Skin epidermis (tissue), 12 donors: Measurements from ENCODE around the gene KRT33A.
A peak's percentile ranks its signal among the peaks of the same experiment; 100 is the strongest.
"Not testable (repeated sequence)": the region's sequence is repeated elsewhere in the genome, so short reads cannot be mapped to it uniquely, and the experiment has no call there.

Experiments
- H3K27ac ChIP-seq, 21 experiments: fragments of 200-600 bp; sonication (generic) in 11 of 21; one replicate each; pipeline ENCODE4 v1.5.0; 2020; ENCODE audit warnings: mild to moderate bottlenecking in 3 of 21, inconsistent platforms in 2 of 21, moderate library complexity in 2 of 21
- H3K4me3 ChIP-seq, 7 experiments: fragments of 200-600 bp; sonication (generic) in 2 of 7; one replicate each; pipeline ENCODE4 v1.5.0; 2020; ENCODE audit warnings: inconsistent platforms in 2 of 7, mild to moderate bottlenecking in 2 of 7, moderate library complexity in 1 of 7

Gene KRT33A

GRCh38 chr17:41367426-41368075, 16.9 kb upstream of the KRT33A start:
- H3K4me3 ChIP-seq, result no peak overlapping the region
- H3K27ac ChIP-seq, result no peak overlapping the region

GRCh38 chr17:41366070-41366469, 15.4 kb upstream of the KRT33A start:
- no peak overlapping the region for H3K4me3 ChIP-seq
- H3K27ac ChIP-seq, result no peak overlapping the region

GRCh38 chr17:41363881-41364280, 13.3 kb upstream of the KRT33A start:
- Histone ChIP-seq H3K27ac (no peak overlapping the region), H3K4me3 (no peak overlapping the region)

- Histone ChIP-seq H3K4me3 (no peak overlapping the region), H3K27ac (no peak overlapping the region)
Measured at GRCh38 chr17:41360296-41360995, 9.8 kb upstream of the KRT33A start.

- no peak overlapping the region for H3K4me3 ChIP-seq
- no peak overlapping the region for H3K27ac ChIP-seq
Measured at GRCh38 chr17:41354536-41354935, 3.9 kb upstream of the KRT33A start.

- no peak overlapping the region for H3K27ac ChIP-seq
- no peak overlapping the region for H3K4me3 ChIP-seq
Measured at GRCh38 chr17:41352597-41353366, 2.2 kb upstream of the KRT33A start.

- no peak overlapping the region for H3K27ac ChIP-seq
- H3K4me3 ChIP-seq, result no peak overlapping the region
Measured at GRCh38 chr17:41351177-41351576, 549 bp upstream of the KRT33A start.

GRCh38 chr17:41347869-41348760, 2.5 kb downstream of the KRT33A start:
- H3K27ac ChIP-seq, result peak overlapping the region in 3 of 21 experiments; percentile 6 to 47 (median 33)
- no peak overlapping the region for H3K4me3 ChIP-seq

GRCh38 chr17:41346421-41346820, 4.2 kb downstream of the KRT33A start:
- H3K4me3 ChIP-seq, H3K27ac ChIP-seq: not testable (repeated sequence)

- Histone ChIP-seq H3K4me3 (no peak overlapping the region), H3K27ac (no peak overlapping the region)
Measured at GRCh38 chr17:41345992-41346391, 4.6 kb downstream of the KRT33A start.

GRCh38 chr17:41343029-41343428, 7.6 kb downstream of the KRT33A start:
- H3K27ac ChIP-seq, result no peak overlapping the region
- H3K4me3 ChIP-seq, result no peak overlapping the region

- H3K27ac ChIP-seq, result peak overlapping the region in 11 of 21 experiments; percentile 1 to 87 (median 50)
Measured at GRCh38 chr17:41340934-41341861, 9.4 kb downstream of the KRT33A start.

GRCh38 chr17:41340494-41340893, 10.1 kb downstream of the KRT33A start:
- Histone ChIP-seq H3K4me3 (no peak overlapping the region), H3K27ac (peak overlapping the region in 11 of 21 experiments; percentile 1 to 87 (median 75))

More at GRCh38 chr17:41340934-41341861, 9.4 kb downstream of the KRT33A start:
- H3K4me3 ChIP-seq, result no peak overlapping the region

GRCh38 chr17:41339571-41340172, 11.0 kb downstream of the KRT33A start:
- Histone ChIP-seq H3K27ac (peak overlapping the region in 15 of 21 experiments; percentile 28 to 87 (median 71)), H3K4me3 (no peak overlapping the region)

- Histone ChIP-seq H3K4me3 (no peak overlapping the region), H3K27ac (peak overlapping the region in 17 of 21 experiments; percentile 18 to 87 (median 66))
Measured at GRCh38 chr17:41338961-41339485, 11.6 kb downstream of the KRT33A start.

- H3K4me3 ChIP-seq, result no peak overlapping the region
- no peak overlapping the region for H3K27ac ChIP-seq
Measured at GRCh38 chr17:41335747-41336146, 14.9 kb downstream of the KRT33A start.

GRCh38 chr17:41334385-41335305, 16.0 kb downstream of the KRT33A start:
- H3K4me3 ChIP-seq, result no peak overlapping the region
- H3K27ac ChIP-seq, result no peak overlapping the region
